ENCODE data around the gene ITPK1. TPM values are rescaled to one million over a fixed set of nuclear protein-coding genes. Genes with fewer than 3 reads are reported as not detected.

ITPK1 gene
- total RNA-seq, 4 donors from 2014 or later = 19.7 to 97.7 (median 26.5) TPM

GRCh38 chr14:93103392-93104080 lies 12.2 kb downstream of the ITPK1 start:
- no peak overlapping the region for H3K27ac ChIP-seq

DNA sequence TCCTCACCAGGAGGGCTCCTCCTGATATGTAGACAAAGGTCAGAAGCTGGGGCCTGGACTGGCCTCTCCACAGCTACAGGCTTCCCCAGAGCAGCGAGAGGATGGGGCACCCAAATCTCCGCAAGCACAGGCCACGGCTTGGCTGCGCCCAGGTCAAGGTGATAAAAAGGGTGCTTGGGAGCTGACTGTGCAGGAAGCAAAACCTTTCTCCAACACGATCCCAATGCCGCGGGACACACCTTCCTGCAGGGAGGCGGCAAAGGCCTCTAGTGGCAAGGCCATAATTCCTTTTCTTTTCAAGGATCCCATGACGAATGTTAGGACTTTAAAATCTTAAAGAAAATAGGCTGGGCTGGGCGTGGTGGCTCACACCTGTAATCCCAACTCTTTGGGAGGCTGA lies 13.6 kb downstream of the ITPK1 start:
- TF ChIP-seq, protein P1, sequence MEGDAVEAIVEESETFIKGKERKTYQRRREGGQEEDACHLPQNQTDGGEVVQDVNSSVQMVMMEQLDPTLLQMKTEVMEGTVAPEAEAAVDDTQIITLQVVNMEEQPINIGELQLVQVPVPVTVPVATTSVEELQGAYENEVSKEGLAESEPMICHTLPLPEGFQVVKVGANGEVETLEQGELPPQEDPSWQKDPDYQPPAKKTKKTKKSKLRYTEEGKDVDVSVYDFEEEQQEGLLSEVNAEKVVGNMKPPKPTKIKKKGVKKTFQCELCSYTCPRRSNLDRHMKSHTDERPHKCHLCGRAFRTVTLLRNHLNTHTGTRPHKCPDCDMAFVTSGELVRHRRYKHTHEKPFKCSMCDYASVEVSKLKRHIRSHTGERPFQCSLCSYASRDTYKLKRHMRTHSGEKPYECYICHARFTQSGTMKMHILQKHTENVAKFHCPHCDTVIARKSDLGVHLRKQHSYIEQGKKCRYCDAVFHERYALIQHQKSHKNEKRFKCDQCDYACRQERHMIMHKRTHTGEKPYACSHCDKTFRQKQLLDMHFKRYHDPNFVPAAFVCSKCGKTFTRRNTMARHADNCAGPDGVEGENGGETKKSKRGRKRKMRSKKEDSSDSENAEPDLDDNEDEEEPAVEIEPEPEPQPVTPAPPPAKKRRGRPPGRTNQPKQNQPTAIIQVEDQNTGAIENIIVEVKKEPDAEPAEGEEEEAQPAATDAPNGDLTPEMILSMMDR (IDR thresholded peaks at IDR 0.05) = no peak
- TF ChIP-seq POLR2A (IDR thresholded peaks at IDR 0.05) = no peak
- intact Hi-C loops (cut with DNase I; ENCODE audit: low total_unique reads) = no loop called here
- no peak overlapping the region for H3K4me3 ChIP-seq
- H3K27ac ChIP-seq = no peak overlapping the region
- no peaks in the 10 kb centered on the region for H3K9me3 ChIP-seq
- H3K36me3 ChIP-seq = no peaks in the 10 kb centered on the region
- H3K27me3 ChIP-seq = no peaks in the 10 kb centered on the region
- no peak for DNase-seq
- H3K4me1 ChIP-seq = no peaks in the 10 kb centered on the region

More at GRCh38 chr14:93103392-93104080, 12.2 kb downstream of the ITPK1 start:
- Histone ChIP-seq H3K9me3 (no peaks in the 10 kb centered on the region), H3K4me1 (no peaks in the 10 kb centered on the region), H3K27me3 (no peaks in the 10 kb centered on the region), H3K4me3 (no peak overlapping the region), H3K36me3 (no peaks in the 10 kb centered on the region)
- intact Hi-C loops (cut with DNase I; ENCODE audit: low total_unique reads) = no loop called here
- TF ChIP-seq, protein P1 (IDR thresholded peaks at IDR 0.05) = no peak
- no peak for TF ChIP-seq POLR2A (IDR thresholded peaks at IDR 0.05)
- DNase-seq = no peak

- no peaks in the 10 kb centered on the region for H3K36me3 ChIP-seq
- no peak for DNase-seq
- H3K4me1 ChIP-seq = no peaks in the 10 kb centered on the region
- H3K27me3 ChIP-seq = no peaks in the 10 kb centered on the region
- intact Hi-C loops (cut with DNase I; ENCODE audit: low total_unique reads) = no loop called here
- H3K27ac ChIP-seq = no peak overlapping the region
- TF ChIP-seq POLR2A (IDR thresholded peaks at IDR 0.05) = no peak
- TF ChIP-seq, protein P1 (IDR thresholded peaks at IDR 0.05) = no peak
- no peaks in the 10 kb centered on the region for H3K9me3 ChIP-seq
- no peak overlapping the region for H3K4me3 ChIP-seq
These were observed 14.5 kb downstream of the ITPK1 start for GRCh38 chr14:93101181-93101580.

- Histone ChIP-seq H3K27ac (no peak overlapping the region), H3K4me1 (no peaks in the 10 kb centered on the region), H3K27me3 (no peaks in the 10 kb centered on the region), H3K36me3 (no peaks in the 10 kb centered on the region), H3K9me3 (no peaks in the 10 kb centered on the region), H3K4me3 (no peak overlapping the region)
- DNase-seq = no peak
- TF ChIP-seq, protein P1 (IDR thresholded peaks at IDR 0.05) = no peak
- no peak for TF ChIP-seq POLR2A (IDR thresholded peaks at IDR 0.05)
- intact Hi-C loops (cut with DNase I; ENCODE audit: low total_unique reads) = no loop called here
These were observed 15.2 kb downstream of the ITPK1 start for GRCh38 chr14:93100570-93100969.

DNA sequence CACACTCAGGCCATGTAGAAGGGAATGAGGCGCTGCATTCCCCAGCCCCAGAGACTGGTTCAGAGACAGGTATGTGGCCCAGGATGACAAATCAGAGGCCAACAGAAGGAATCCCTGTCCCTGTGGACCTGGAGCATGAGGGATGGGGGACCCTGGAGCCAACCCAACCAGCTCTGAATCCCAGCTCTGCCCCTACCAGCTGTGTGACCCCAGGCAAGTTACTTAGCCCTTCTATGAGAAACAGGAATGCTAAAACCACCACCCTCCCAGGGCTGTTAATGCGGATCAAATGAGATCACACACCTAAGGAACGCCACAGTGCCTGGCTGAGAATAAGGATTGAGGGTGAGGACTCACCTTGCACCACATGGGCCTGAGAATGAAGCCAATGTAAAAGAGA lies 15.6 kb downstream of the ITPK1 start:
- intact Hi-C loops (cut with DNase I; ENCODE audit: low total_unique reads) = no loop called here
- no peak overlapping the region for H3K4me3 ChIP-seq
- H3K27me3 ChIP-seq = no peaks in the 10 kb centered on the region
- no peak overlapping the region for H3K27ac ChIP-seq
- H3K9me3 ChIP-seq = no peaks in the 10 kb centered on the region
- no peaks in the 10 kb centered on the region for H3K4me1 ChIP-seq
- DNase-seq = no peak
- TF ChIP-seq POLR2A (IDR thresholded peaks at IDR 0.05) = no peak
- TF ChIP-seq, protein P1 (IDR thresholded peaks at IDR 0.05) = no peak
- H3K36me3 ChIP-seq = no peaks in the 10 kb centered on the region
